Activated CD8-positive, alpha-beta memory T cell treated with anti-CD3 and anti-CD28 coated beads for 1 hour (primary cell): Measurements from ENCODE around the gene RFNG.

Experiments
- DNase-seq, 2 donors: peaks; one replicate each; pipeline ENCODE4 v3.0.0-alpha.2; 2020; ENCODE audit warnings: low read depth in 1 of 2; ENCODE audit errors: extremely low read depth in 1 of 2

Gene RFNG

GRCh38 chr17:82078433-82078832 lies 26.8 kb upstream of the RFNG start:
- no peak for DNase-seq

GRCh38 chr17:82077617-82078358 lies 26.2 kb upstream of the RFNG start:
- DNase-seq, result no peak

- DNase-seq, result no peak
Observed at GRCh38 chr17:82076785-82077591, 25.4 kb upstream of the RFNG start.

- DNase-seq, result no peak
Observed at GRCh38 chr17:82076018-82076784, 24.6 kb upstream of the RFNG start.

GRCh38 chr17:82073446-82073845 lies 21.8 kb upstream of the RFNG start:
- no peak for DNase-seq

GRCh38 chr17:82072827-82073226 lies 21.2 kb upstream of the RFNG start:
- no peak for DNase-seq

GRCh38 chr17:82070611-82071010 lies 19.0 kb upstream of the RFNG start:
- DNase-seq, result no peak

GRCh38 chr17:82065638-82066303 lies 14.2 kb upstream of the RFNG start, which contains the start of gene DUS1L:
Gene DUS1L (minus strand): TSS chr17:82065804. CDS start chr17:82065059, 745 bp downstream.
- DNase-seq, result peak in 1 of 2 donors; percentile 64

- DNase-seq, result no peak
Observed at GRCh38 chr17:82065193-82065637, 13.6 kb upstream of the RFNG start.

GRCh38 chr17:82064433-82065192 lies 13.0 kb upstream of the RFNG start:
- no peak for DNase-seq

GRCh38 chr17:82063424-82064415 lies 12.1 kb upstream of the RFNG start:
- DNase-seq, result no peak

- no peak for DNase-seq
Observed at GRCh38 chr17:82062984-82063368, 11.4 kb upstream of the RFNG start.

GRCh38 chr17:82062076-82062983 lies 10.7 kb upstream of the RFNG start:
- DNase-seq, result no peak

- no peak for DNase-seq
Observed at GRCh38 chr17:82061047-82061925, 9.7 kb upstream of the RFNG start.

GRCh38 chr17:82060614-82061013 lies 9.0 kb upstream of the RFNG start:
- DNase-seq, result no peak

- DNase-seq, result no peak
Observed at GRCh38 chr17:82060001-82060380, 8.4 kb upstream of the RFNG start.
